GM21717 (cell line): Measurements from ENCODE around the gene SEMA5A.
A peak's percentile ranks its signal among the peaks of the same experiment; 100 is the strongest.
"Not testable (repeated sequence)": the region's sequence is repeated elsewhere in the genome, so short reads cannot be mapped to it uniquely, and the experiment has no call there.

Experiments
- ATAC-seq: cut with Tn5 transposase; IDR thresholded peaks from one replicate; pipeline ENCODE4 v1.9.1; 2021; ENCODE audit warnings: mild to moderate bottlenecking, moderate library complexity; ENCODE audit not compliant: unreplicated experiment

Gene SEMA5A

GRCh38 chr5:9411142-9411541 lies 134.7 kb downstream of the SEMA5A start:
- no peak for ATAC-seq

DNA sequence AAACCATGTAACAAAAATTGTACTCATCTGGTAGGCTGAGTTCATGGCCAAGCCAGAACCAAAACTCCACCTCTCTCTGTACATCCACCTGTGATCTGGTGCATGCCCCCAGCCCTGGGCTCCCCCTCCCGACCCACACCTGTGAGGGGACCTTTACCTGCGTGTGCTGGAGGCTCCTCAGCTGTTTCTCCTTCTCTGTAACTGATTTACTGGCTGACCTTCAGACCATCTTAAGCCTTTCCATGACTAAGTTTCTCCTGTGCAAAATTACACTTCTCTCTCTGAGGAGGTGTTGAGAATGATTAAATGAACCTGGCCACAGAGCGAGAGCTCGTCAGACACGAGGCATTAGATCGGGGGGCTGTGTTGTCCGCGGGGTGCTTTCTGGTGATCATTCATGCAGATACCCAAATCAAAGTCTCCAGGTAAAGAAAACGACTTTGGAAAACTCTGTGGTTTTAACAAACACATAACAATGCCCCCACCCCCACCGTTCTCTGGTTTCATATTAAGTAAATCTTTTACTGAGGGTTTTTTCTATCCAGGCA lies 136.4 kb downstream of the SEMA5A start:
- ATAC-seq, result no peak

DNA sequence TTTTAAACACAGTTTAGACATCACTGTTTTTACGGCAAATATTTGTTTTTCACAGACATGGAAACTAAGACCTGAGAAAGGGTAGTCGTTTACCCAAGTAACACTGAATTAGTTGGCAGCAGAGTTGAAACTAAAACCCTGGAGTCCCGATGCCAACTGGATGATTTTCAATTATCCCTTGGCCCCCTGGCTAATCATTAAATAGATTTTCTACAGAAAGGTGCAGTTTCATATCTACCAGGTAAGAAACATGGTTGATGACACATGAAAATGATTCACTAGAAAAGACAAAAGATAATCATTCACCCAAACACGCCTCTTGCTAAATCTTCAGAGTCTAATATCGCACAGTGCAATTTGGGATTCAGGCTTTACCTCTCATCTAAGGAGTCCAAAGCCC lies 136.9 kb downstream of the SEMA5A start:
- ATAC-seq, result no peak

- peak; percentile 70 for ATAC-seq
Observed at GRCh38 chr5:9405196-9405754, 140.6 kb downstream of the SEMA5A start.

- no peak for ATAC-seq
Observed at GRCh38 chr5:9401786-9402472, 143.9 kb downstream of the SEMA5A start.

DNA sequence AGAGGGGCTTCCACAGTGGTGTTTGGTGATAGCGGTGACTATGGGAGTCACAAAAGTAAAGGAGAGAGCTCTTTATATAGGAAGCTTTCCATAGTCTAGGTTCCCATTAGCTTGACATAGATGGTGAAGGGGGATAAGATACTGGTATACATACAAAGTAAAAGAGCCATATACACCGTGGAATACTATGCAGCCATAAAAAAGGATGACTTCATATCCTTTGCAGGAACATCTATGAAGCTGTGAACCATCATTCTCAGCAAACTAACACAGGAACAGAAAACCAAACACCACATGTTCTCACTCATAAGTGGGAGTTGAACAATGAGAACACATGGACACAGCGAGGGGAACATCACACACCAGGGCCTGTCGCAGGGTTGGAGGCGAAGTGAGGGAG lies 146.1 kb downstream of the SEMA5A start:
- not testable (repeated sequence) for ATAC-seq

DNA sequence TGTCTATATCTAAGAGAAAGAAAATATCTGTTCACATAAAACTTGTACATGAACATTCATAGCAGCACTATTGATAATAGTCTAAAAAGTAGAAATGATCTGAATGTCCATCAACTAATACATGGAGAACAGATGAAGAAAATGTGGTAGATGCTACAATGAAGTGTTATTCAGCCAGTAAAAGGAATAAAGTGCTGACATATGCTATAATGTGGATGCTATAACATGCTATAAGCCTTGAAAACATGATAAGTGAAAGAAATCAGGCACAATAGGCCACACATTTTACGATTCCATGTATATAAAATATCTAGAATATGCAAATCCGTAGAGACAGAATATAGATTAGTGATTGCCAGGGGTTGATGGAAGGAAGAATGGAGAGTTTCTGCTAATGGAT lies 146.8 kb downstream of the SEMA5A start:
- ATAC-seq, result no peak

GRCh38 chr5:9398227-9398626 lies 147.6 kb downstream of the SEMA5A start:
- ATAC-seq, result no peak

GRCh38 chr5:9396285-9396770 lies 149.5 kb downstream of the SEMA5A start:
- no peak for ATAC-seq

DNA sequence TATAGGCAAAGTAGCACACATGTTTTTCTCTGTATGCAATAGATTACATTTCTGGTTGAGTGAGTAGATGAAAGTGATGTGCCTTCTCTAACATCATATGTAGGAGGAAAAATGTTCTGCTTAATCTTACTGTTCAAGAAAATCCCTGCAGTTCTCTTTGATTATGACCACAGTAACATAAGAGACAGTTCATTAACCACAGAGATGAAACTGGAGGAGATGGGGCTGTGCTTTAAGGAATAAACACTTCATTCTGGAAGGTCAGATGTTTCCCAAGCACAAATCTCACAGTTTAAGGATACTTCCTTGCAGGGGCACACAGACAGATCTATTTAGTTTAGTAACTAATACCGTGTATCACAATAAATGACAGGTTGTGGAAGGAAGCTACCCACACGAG lies 150.2 kb downstream of the SEMA5A start:
- no peak for ATAC-seq

DNA sequence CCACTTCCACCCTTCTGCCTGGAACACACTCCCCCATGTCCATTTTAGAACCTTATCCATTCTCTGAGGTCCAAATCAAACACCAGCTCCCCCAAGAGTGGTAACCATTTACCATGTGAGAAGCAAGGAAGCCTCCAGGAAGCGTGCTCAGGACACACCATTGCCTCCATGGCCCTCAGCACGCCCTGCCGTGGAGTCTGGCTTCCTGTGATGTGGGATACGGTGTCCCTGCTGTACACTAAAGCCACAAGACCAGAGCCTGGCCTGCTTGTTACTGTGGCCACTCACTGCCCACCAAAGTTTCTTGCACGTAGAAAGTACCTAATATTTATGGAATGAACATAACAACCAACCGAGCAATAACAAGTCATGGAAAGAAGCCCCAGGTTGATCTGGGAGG lies 151.7 kb downstream of the SEMA5A start:
- no peak for ATAC-seq

DNA sequence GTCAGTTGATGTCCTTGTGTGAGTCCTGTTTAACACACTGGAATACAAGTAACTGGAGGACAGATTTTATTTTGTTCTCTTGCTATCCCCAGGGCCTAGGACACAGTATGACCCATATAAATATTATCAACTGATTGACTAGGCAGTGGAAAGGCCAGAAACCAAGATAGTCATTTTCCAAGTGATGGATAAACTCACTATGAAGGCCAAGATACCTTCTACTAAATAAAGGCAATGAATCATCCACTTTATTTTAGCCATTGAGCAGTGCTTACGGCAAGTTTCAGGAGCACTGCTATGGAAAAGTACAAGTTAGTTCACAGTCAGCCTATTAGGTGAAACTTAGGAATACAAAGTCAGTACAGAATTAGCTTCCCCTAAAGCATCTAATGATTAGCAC lies 153.2 kb downstream of the SEMA5A start:
- ATAC-seq, result no peak

GRCh38 chr5:9391080-9391479 lies 154.8 kb downstream of the SEMA5A start:
- no peak for ATAC-seq

DNA sequence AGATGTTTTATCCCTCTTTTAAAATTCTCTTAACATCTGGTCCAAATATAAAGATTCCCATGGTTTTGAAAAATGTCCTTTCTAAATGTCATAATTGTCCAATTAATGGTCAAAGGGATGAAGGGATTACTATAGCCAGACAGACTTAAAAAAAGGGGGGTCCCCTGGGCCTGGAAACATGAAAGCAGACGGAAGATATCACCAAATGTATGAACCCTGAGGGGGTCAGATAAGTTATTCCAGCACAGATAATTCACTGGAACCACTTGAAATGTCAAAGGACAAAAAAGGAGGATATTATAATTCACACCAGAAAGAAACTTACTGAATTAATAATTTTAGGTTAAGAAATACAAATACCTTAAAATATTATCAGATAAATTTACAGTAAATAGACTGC lies 155.8 kb downstream of the SEMA5A start:
- ATAC-seq, result no peak

- ATAC-seq, result no peak
Observed at GRCh38 chr5:9388941-9389674, 156.8 kb downstream of the SEMA5A start.

DNA sequence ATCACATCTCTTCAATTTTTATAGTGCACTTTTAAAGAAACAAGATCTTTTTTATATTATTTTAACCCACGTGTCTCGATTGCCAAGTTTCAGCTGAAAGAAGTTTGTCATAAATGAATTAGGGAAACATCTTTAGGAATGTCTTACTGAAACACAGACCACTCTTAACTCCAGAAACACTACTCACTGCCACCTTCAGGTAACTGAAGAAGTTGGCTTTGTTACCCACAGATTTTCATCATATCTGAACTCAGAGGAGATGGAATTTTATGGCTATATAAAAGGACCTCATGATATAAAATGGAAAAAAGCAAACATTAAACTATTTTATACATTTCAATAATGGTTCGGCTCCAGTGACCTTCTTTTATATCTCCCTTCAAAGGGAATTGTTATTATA lies 158.0 kb downstream of the SEMA5A start:
- ATAC-seq, result no peak

DNA sequence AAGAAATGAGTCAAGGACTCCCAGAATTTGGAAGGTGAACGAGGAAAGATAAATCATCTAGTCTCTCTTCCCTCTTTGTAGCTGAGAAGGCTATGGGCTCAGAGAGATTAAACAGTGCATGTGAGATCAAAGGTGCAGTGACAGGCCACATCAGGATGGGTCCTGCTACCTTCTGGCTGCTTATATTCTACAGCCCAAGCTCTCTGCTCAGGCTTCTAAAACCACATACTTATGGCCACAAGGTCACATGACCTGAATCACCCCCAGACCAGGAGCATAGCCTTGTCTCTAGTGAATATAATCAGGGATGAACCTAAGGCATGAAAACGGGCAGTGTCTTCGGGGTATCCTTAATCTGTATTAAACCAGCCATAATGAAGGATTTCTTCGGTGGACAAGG lies 158.9 kb downstream of the SEMA5A start:
- no peak for ATAC-seq

DNA sequence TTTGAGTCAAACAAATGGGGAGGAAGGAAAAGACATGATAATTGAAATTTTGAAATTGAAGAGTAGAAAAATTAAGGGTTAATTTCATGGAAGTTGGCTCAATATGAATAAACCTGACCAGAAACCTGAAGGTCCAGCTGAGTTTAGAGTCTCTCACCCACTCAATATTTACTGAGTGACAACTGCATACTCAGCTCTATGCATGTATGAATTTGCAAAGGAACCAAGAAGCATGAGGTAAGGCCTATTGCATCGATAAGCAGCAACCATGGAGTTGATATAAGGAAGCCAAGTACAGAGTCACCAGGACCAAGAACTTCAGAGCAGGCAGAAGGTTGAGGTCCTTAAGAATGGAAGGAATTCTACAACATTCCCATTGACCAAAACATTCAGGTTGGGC lies 163.4 kb downstream of the SEMA5A start:
- no peak for ATAC-seq

- ATAC-seq, result peak; percentile 84
Observed at GRCh38 chr5:9381464-9381863, 164.4 kb downstream of the SEMA5A start.

DNA sequence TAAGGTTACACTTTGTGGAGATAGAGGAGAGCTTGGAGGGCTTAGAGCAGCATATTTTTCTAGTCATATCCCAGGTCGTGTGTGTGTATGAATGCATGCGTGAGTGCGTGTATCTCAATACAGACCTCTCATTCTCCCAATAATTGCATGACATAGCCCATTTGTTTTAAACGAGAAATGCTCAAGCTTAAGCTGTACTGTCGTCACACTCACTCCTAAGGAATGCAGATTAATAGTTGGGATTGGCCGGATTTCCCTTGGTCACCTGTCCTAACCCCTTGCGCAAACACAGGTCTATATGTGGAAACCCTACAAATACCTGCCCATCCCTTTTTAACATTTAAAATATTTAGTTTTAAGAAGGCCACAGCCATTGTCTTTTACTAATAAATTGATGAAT lies 165.8 kb downstream of the SEMA5A start:
- no peak for ATAC-seq

GRCh38 chr5:9376363-9377117 lies 169.3 kb downstream of the SEMA5A start:
- no peak for ATAC-seq
